ENCODE measurements around the gene MAP3K15.

The MAP3K15 gene

DNA sequence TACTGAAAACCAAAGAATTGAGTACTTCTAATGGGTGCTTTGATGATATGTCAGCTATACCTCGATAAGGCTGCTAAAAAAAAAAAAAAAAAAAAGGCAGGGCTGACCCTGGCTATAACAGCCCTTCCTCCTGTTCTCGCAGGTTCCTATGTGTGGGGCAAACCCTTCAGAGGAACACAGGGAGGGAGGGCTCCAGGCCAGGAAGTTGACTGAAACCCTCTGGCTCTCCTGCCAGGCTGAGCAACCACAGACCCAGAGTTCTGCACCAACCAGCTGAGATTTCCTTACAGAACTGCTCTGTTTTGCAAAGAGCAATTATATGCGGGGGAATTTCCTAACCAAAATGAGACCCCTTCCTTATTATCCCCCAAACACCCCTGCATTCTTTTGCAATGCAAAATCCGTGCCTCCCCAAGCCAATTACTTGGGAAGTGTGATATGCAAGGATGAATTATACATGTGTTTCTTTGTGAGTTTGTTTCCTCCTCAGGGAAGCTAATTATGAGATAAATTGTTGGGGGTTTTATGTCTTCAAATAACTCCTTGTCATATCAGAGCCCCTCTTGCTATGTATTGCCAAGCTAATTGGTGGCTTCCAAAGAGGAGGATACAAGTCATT is 126.0 kb downstream of the MAP3K15 start:
- no peak for DNase-seq (ENCODE audit: insufficient read length)
- FAIRE-seq: no peak
- TF ChIP-seq POLR2AphosphoS5 (IDR thresholded peaks at IDR 0.05; ENCODE audit: low read depth, low read length): no peak
- no peak for TF ChIP-seq TAF1 (IDR thresholded peaks at IDR 0.05; ENCODE audit: borderline replicate concordance, low read depth, low read length)
- no peak for TF ChIP-seq POLR2A (IDR thresholded peaks at IDR 0.05; ENCODE audit: low read depth, low read length)

DNA sequence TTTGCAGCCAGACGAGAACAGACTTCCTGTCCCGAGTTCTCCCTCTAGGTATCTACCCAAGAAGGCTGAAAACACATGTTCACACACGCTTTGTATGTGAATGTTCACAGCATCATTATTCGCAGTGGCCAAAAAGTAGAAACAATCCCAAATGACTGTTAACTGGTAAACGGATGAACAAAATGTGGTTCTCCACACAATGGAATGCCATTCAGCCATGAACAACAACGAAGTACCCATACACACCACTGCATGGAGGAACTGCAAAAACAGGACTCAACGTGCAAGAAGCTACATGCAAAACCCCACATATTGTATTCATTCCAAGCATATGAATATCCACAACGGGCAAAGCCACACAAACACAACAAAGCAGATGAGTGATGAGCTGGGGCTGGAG is 126.6 kb downstream of the MAP3K15 start:
- DNase-seq (ENCODE audit: insufficient read length) (no peak), FAIRE-seq (no peak)
- TF ChIP-seq POLR2AphosphoS5 (IDR thresholded peaks at IDR 0.05; ENCODE audit: low read depth, low read length) (no peak), POLR2A (IDR thresholded peaks at IDR 0.05; ENCODE audit: low read depth, low read length) (no peak), TAF1 (IDR thresholded peaks at IDR 0.05; ENCODE audit: borderline replicate concordance, low read depth, low read length) (no peak)

DNA sequence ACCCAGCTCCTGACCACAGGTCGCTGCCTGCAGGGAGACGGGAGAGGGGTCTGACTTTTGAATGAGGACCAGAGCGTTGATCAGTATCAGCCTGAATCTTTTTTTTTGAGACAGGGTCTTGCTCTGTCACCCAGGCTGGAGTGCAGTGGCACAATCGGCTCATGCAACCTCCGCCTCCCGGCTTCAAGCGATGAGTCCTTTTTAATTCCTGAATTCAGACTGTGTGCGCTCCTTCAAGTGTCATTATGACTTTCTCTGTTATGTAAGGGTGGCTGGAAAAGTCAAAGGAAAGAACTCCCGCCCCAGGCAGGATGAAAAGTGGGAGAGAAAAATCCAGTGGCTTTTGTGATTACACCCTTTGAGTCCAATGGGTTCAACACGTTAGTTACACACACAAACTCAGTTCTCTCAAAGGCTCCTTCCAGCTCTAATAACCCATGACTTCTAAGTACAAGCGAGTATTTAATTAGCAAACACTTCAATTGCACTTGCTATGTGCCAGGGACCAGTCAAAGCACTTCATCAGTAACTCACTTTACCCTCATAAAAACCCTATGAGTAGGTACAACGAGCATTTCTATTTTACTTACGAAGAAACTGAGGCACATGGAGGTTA is 127.1 kb downstream of the MAP3K15 start:
- no peak for DNase-seq (ENCODE audit: insufficient read length)
- no peak for FAIRE-seq

DNA sequence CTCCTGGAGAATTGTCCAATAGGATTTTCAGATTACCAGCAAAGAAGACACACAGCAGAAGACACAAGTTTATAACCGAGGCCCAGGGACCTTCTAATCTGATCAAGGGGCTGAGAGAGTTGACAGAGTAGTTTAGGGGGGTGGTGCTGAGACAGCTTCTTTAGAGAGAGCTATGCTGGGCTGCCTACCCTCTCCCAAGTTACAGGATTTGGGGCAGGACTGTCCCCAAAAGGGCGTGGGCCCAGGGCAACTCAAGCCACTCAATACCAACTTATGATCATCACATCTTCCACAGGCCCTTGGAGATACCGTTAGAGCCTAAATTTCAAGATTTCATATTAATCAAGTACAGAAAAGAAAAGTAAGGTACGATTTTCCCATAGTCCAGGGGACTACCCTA is 128.6 kb downstream of the MAP3K15 start:
- TF ChIP-seq POLR2AphosphoS5 (IDR thresholded peaks at IDR 0.05; ENCODE audit: low read depth, low read length) (no peak), POLR2A (IDR thresholded peaks at IDR 0.05; ENCODE audit: low read depth, low read length) (no peak), TAF1 (IDR thresholded peaks at IDR 0.05; ENCODE audit: borderline replicate concordance, low read depth, low read length) (no peak)
- DNase-seq (ENCODE audit: insufficient read length) (no peak), FAIRE-seq (no peak)

More for the DNA sequence above, 127.1 kb downstream of the MAP3K15 start:
- no peak for TF ChIP-seq POLR2AphosphoS5 (IDR thresholded peaks at IDR 0.05; ENCODE audit: low read depth, low read length)
- no peak for TF ChIP-seq TAF1 (IDR thresholded peaks at IDR 0.05; ENCODE audit: borderline replicate concordance, low read depth, low read length)
- TF ChIP-seq POLR2A (IDR thresholded peaks at IDR 0.05; ENCODE audit: low read depth, low read length): no peak

DNA sequence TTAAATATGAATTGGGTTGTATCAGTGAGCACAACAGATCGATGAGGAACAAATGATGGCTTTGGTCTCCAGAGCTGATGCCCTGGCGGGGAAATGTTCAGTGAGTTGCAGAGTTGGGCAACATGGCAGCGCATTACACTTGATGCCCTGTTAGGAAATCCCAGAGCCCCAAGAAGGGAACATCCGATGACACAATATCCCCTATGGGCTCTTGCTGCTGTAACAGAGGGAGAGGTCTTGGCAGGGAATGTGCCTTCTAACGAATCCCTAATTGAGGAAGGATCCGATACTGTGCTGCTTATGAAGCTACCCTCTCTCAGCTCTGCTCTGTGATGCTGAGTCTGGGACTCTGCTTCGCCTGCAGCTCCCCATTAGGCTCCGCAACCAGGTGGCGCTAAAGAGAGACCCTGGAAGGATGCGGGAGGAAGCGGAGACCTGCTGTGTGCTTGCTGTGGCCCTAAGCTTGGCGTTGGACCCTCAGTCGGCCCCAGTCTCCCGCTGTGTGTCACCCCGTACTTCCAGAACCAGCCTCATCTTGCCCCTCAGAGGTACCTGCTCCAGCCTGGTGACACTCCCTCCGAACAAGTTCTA is 132.7 kb downstream of the MAP3K15 start:
- DNase-seq (ENCODE audit: insufficient read length) (no peak), FAIRE-seq (peak; percentile 83)
- TF ChIP-seq POLR2AphosphoS5 (IDR thresholded peaks at IDR 0.05; ENCODE audit: low read depth, low read length) (no peak), TAF1 (IDR thresholded peaks at IDR 0.05; ENCODE audit: borderline replicate concordance, low read depth, low read length) (no peak), POLR2A (IDR thresholded peaks at IDR 0.05; ENCODE audit: low read depth, low read length) (no peak)

DNA sequence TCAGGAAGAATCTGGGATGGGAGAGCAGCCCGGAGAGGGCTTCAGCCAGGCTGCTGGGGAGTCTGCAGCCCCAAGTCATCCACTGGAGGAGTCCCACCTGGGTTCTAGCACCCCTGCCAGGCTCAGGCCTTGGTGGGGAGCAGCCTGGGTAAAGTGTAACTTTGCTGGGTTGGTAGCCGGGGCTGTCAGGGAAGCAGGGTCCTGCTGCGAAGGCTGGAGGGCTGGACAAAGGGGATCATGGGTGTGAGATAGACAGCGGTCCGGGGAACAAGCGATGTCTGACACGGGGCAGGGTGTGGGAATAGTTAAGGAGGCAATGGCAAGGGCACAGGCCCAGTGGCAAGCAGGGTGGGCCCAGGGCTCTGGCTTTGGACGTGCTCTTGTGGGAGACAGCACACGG is 134.0 kb downstream of the MAP3K15 start:
- TF ChIP-seq POLR2A (IDR thresholded peaks at IDR 0.05; ENCODE audit: low read depth, low read length): no peak
- TF ChIP-seq TAF1 (IDR thresholded peaks at IDR 0.05; ENCODE audit: borderline replicate concordance, low read depth, low read length): no peak
- FAIRE-seq (no peak), DNase-seq (ENCODE audit: insufficient read length) (no peak)

DNA sequence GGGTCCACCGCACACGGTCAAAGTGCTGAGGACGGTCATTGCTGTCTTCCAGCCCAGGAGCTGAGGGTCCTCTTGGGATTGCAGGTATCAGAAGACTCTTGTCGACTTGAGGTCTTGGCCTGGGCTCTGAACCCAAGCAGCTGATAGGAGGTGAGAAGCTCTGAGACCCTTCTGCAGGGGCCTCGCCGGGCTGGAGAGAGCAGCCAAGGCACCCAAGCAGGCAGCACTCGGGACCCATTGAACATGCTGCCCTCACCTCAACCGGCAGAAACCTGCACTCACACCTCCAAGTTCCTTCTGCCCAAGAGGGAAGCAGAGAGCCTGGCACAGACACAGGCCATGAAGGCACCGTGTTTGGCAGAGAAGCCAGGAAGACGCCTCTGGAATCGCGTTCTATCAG is 137.5 kb downstream of the MAP3K15 start:
- FAIRE-seq (no peak), DNase-seq (ENCODE audit: insufficient read length) (no peak)
- no peak for TF ChIP-seq TAF1 (IDR thresholded peaks at IDR 0.05; ENCODE audit: borderline replicate concordance, low read depth, low read length)
- TF ChIP-seq POLR2A (IDR thresholded peaks at IDR 0.05; ENCODE audit: low read depth, low read length): no peak
- no peak for TF ChIP-seq POLR2AphosphoS5 (IDR thresholded peaks at IDR 0.05; ENCODE audit: low read depth, low read length)

DNA sequence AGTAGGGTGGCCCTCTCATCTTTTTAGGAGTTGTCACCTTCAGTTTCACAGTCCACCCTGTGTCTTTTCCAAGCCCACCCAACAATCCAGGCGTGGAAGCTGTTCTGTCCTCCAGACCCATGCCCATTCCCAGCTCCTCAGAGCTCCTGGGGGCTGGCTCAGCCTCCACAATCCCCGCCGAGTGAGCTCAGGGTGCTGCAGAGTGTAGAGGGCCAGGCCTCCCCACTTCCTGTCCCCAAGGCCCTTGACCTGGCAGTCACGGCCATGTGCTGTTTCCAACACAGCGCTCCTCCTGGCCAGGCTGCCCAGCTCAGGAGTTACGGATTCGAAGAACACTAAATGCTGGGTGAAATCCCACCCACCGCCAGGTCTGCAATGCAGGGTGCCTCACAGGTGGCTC is 139.8 kb downstream of the MAP3K15 start:
- TF ChIP-seq POLR2A (IDR thresholded peaks at IDR 0.05; ENCODE audit: low read depth, low read length): no peak
- TF ChIP-seq TAF1 (IDR thresholded peaks at IDR 0.05; ENCODE audit: borderline replicate concordance, low read depth, low read length): no peak
- TF ChIP-seq POLR2AphosphoS5 (IDR thresholded peaks at IDR 0.05; ENCODE audit: low read depth, low read length): no peak
- DNase-seq (ENCODE audit: insufficient read length) (no peak), FAIRE-seq (no peak)

DNA sequence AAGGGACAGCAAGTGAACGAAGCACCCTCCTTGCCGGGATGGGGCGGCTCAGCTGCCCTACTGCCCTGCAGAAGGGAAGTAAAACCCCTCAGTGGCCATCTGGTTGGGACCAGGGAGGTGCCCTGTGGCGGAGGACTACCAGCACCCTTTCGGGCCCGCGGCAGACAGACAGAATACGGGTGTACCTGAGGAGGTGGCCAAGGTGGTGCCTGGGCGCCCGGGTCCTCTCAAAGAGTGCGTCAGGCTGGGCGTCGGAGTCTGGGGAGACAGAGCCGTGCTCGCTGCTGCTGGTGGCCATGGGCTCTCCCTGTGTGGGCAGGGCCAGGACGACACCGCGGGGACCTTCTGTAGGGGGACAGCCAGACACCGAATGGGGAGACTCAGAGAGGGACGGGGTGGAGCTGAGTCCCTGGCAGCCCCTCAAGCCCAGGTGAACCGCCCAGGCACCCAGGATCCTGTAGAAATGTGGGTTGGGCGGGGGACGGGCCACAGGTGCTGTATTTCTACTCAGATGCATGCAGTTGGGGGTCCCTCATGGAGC is 141.9 kb downstream of the MAP3K15 start:
- no peak for DNase-seq (ENCODE audit: insufficient read length)
- no peak for TF ChIP-seq POLR2AphosphoS5 (IDR thresholded peaks at IDR 0.05; ENCODE audit: low read depth, low read length)
- no peak for TF ChIP-seq POLR2A (IDR thresholded peaks at IDR 0.05; ENCODE audit: low read depth, low read length)
- no peak for TF ChIP-seq TAF1 (IDR thresholded peaks at IDR 0.05; ENCODE audit: borderline replicate concordance, low read depth, low read length)
- no peak for FAIRE-seq

DNA sequence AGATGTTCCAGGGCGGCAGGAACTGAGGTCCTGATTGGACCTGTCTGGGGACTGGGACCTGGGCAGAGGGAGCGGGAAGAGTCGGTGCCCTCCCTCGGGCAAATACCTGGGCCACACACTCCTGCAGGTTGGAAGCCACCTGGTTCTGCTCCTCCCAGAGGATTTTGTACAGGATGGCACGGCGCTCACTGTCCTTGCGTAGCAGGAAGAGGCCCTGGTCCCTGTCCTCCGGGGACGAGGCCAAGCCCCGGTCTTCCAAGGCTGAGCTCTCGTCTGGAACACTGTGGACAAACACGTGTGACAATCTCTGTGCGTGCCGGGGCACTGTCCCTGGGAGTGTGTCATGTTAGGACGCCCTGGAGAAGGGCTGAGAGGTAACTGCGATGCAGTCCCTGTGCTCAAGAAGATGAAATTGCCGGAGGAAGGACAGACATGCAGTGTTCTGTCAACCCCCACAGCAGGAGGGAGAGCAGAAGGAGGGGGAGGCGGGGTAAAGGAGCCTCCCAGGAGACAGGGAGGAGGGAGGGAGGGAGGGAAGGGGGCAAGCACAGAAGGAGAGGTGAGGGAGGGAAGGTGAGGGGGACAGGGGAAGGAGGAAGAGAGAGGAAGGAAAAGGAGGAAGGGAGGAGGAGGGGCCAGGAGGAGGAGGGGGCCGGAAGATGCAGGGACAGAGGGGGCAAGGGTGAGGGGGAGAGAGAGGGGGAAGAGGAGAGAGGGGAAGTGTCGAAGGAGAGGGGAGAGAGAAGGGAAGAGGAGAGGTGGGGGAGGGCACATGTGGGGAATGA is 142.6 kb downstream of the MAP3K15 start:
- no peak for TF ChIP-seq POLR2A (IDR thresholded peaks at IDR 0.05; ENCODE audit: low read depth, low read length)
- no peak for TF ChIP-seq TAF1 (IDR thresholded peaks at IDR 0.05; ENCODE audit: borderline replicate concordance, low read depth, low read length)
- TF ChIP-seq POLR2AphosphoS5 (IDR thresholded peaks at IDR 0.05; ENCODE audit: low read depth, low read length): no peak
- DNase-seq (ENCODE audit: insufficient read length) (no peak), FAIRE-seq (peak; percentile 66)

DNA sequence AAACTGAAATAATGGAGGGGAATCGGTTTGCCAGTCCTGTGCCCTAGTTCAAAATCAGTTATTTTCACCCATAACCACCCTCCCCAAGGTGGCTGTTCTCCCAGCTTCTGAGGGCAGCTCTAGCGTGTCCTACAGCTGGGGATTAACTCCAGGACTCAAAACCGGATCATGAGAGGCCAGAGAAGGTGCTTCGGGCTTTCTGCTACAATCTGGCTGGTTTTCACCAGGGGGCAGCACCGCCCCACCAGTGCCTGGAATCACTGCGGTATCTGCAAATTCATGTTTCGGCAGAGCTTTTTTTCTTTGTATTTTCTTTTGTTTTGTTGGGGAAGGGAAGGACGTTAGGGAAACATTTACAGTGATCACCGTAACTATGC is 143.2 kb downstream of the MAP3K15 start:
- peak; percentile 27 for FAIRE-seq
- DNase-seq (ENCODE audit: insufficient read length): peak; percentile 50
- no peak for TF ChIP-seq POLR2AphosphoS5 (IDR thresholded peaks at IDR 0.05; ENCODE audit: low read depth, low read length)
- TF ChIP-seq TAF1 (IDR thresholded peaks at IDR 0.05; ENCODE audit: borderline replicate concordance, low read depth, low read length): no peak
- no peak for TF ChIP-seq POLR2A (IDR thresholded peaks at IDR 0.05; ENCODE audit: low read depth, low read length)
